HUES48 (cell line): ENCODE measurements around the gene ERG28.

Source experiments
- H3K27ac ChIP-seq: one replicate; pipeline ENCODE4 v1.7.0; 2013; ENCODE audit warnings: low read depth, low read length, inconsistent platforms
- H3K27me3 ChIP-seq: 2 replicates; pipeline ENCODE4 v1.6.1; 2013; ENCODE audit warnings: mild to moderate bottlenecking, low read length; ENCODE audit not compliant: control insufficient read depth, insufficient read depth
- H3K36me3 ChIP-seq: 2 replicates; pipeline ENCODE4 v1.6.1; 2013; ENCODE audit warnings: low read length; ENCODE audit not compliant: control insufficient read depth, insufficient read depth
- H3K4me1 ChIP-seq: 2 replicates; pipeline ENCODE4 v1.6.1; 2013; ENCODE audit warnings: mild to moderate bottlenecking, low read length; ENCODE audit not compliant: control insufficient read depth, insufficient read depth
- H3K4me3 ChIP-seq: 2 replicates; pipeline ENCODE4 v1.5.1; 2013; ENCODE audit warnings: mild to moderate bottlenecking, low read depth, low read length
- H3K9ac ChIP-seq: 2 replicates; pipeline ENCODE4 v1.6.1; 2013; ENCODE audit warnings: mild to moderate bottlenecking, low read depth, low read length, moderate library complexity
- H3K9me3 ChIP-seq: 2 replicates; pipeline ENCODE4 v1.6.1; 2013; ENCODE audit warnings: low read length; ENCODE audit not compliant: control insufficient read depth, insufficient read depth

Gene ERG28

GRCh38 chr14:75645056-75645455 lies 15.6 kb downstream of the ERG28 start:
- H3K9me3 ChIP-seq, result no peaks in the 10 kb centered on the region
- H3K36me3 ChIP-seq, result peaks cover 20% of the 10 kb centered on the region
- H3K4me3 ChIP-seq, result no peak overlapping the region
- no peak overlapping the region for H3K9ac ChIP-seq
- H3K4me1 ChIP-seq, result no peaks in the 10 kb centered on the region
- H3K27me3 ChIP-seq, result no peaks in the 10 kb centered on the region
- H3K27ac ChIP-seq, result no peak overlapping the region

- H3K36me3 ChIP-seq, result peaks cover 10% of the 10 kb centered on the region; the same call in 1 of the 2 replicates
- no peak overlapping the region for H3K4me3 ChIP-seq
- H3K9me3 ChIP-seq, result no peaks in the 10 kb centered on the region
- H3K4me1 ChIP-seq, result no peaks in the 10 kb centered on the region
- no peaks in the 10 kb centered on the region for H3K27me3 ChIP-seq
- no peak overlapping the region for H3K27ac ChIP-seq
- H3K9ac ChIP-seq, result no peak overlapping the region
These were observed 16.7 kb downstream of the ERG28 start for GRCh38 chr14:75643985-75644384.

- no peaks in the 10 kb centered on the region for H3K27me3 ChIP-seq
These were observed 19.8 kb downstream of the ERG28 start for GRCh38 chr14:75640876-75641275.

GRCh38 chr14:75636100-75636692 lies 24.5 kb downstream of the ERG28 start:
- Histone ChIP-seq H3K9me3 (no peaks in the 10 kb centered on the region), H3K27ac (no peak overlapping the region), H3K27me3 (no peaks in the 10 kb centered on the region), H3K4me3 (no peak overlapping the region), H3K4me1 (peaks cover 17% of the 10 kb centered on the region), H3K36me3 (no peaks in the 10 kb centered on the region), H3K9ac (no peak overlapping the region)

More at GRCh38 chr14:75640876-75641275, 19.8 kb downstream of the ERG28 start:
- Histone ChIP-seq H3K27ac (no peak overlapping the region), H3K4me3 (no peak overlapping the region), H3K9ac (no peak overlapping the region), H3K9me3 (no peaks in the 10 kb centered on the region), H3K4me1 (peaks cover 3% of the 10 kb centered on the region; the same call in 1 of the 2 replicates), H3K36me3 (no peaks in the 10 kb centered on the region)

- no peak overlapping the region for H3K27ac ChIP-seq
- no peak overlapping the region for H3K9ac ChIP-seq
- H3K9me3 ChIP-seq, result no peaks in the 10 kb centered on the region
- no peak overlapping the region for H3K4me3 ChIP-seq
- no peaks in the 10 kb centered on the region for H3K36me3 ChIP-seq
- H3K27me3 ChIP-seq, result no peaks in the 10 kb centered on the region
- H3K4me1 ChIP-seq, result peaks cover 31% of the 10 kb centered on the region
These were observed 25.8 kb downstream of the ERG28 start for GRCh38 chr14:75634848-75635247.

GRCh38 chr14:75631453-75631831 lies 29.2 kb downstream of the ERG28 start:
- H3K9ac ChIP-seq, result peak overlapping the region; percentile 39
- peak overlapping the region; percentile 34 for H3K4me3 ChIP-seq
- H3K4me1 ChIP-seq, result peaks cover 34% of the 10 kb centered on the region
- H3K36me3 ChIP-seq, result no peaks in the 10 kb centered on the region
- peak overlapping the region; percentile 92 for H3K27ac ChIP-seq
- no peaks in the 10 kb centered on the region for H3K9me3 ChIP-seq
- no peaks in the 10 kb centered on the region for H3K27me3 ChIP-seq

GRCh38 chr14:75630695-75631452 lies 29.8 kb downstream of the ERG28 start:
- peak overlapping the region; percentile 39 for H3K9ac ChIP-seq
- H3K4me3 ChIP-seq, result peak overlapping the region; percentile 34
- H3K27ac ChIP-seq, result peak overlapping the region; percentile 92

GRCh38 chr14:75628816-75629215 lies 31.9 kb downstream of the ERG28 start:
- peaks cover 32% of the 10 kb centered on the region for H3K4me1 ChIP-seq

More at GRCh38 chr14:75630695-75631452, 29.8 kb downstream of the ERG28 start:
- no peaks in the 10 kb centered on the region for H3K36me3 ChIP-seq
- no peaks in the 10 kb centered on the region for H3K9me3 ChIP-seq
- peaks cover 32% of the 10 kb centered on the region for H3K4me1 ChIP-seq
- no peaks in the 10 kb centered on the region for H3K27me3 ChIP-seq

GRCh38 chr14:75627406-75627805 lies 33.3 kb downstream of the ERG28 start:
- H3K27ac ChIP-seq, result no peak overlapping the region
- no peak overlapping the region for H3K4me3 ChIP-seq
- peaks cover 28% of the 10 kb centered on the region for H3K4me1 ChIP-seq

More at GRCh38 chr14:75628816-75629215, 31.9 kb downstream of the ERG28 start:
- Histone ChIP-seq H3K36me3 (no peaks in the 10 kb centered on the region), H3K27ac (no peak overlapping the region), H3K9me3 (no peaks in the 10 kb centered on the region), H3K4me3 (no peak overlapping the region), H3K9ac (no peak overlapping the region), H3K27me3 (no peaks in the 10 kb centered on the region)

GRCh38 chr14:75626863-75627262 lies 33.8 kb downstream of the ERG28 start:
- Histone ChIP-seq H3K4me3 (no peak overlapping the region), H3K27ac (no peak overlapping the region), H3K36me3 (no peaks in the 10 kb centered on the region), H3K27me3 (no peaks in the 10 kb centered on the region), H3K4me1 (peaks cover 24% of the 10 kb centered on the region), H3K9ac (no peak overlapping the region), H3K9me3 (no peaks in the 10 kb centered on the region)

More at GRCh38 chr14:75627406-75627805, 33.3 kb downstream of the ERG28 start:
- Histone ChIP-seq H3K9ac (no peak overlapping the region), H3K27me3 (no peaks in the 10 kb centered on the region), H3K36me3 (no peaks in the 10 kb centered on the region), H3K9me3 (no peaks in the 10 kb centered on the region)

GRCh38 chr14:75626396-75626795 lies 34.3 kb downstream of the ERG28 start:
- no peak overlapping the region for H3K9ac ChIP-seq
- no peaks in the 10 kb centered on the region for H3K27me3 ChIP-seq
- H3K9me3 ChIP-seq, result no peaks in the 10 kb centered on the region
- no peaks in the 10 kb centered on the region for H3K36me3 ChIP-seq
- no peak overlapping the region for H3K27ac ChIP-seq
- H3K4me1 ChIP-seq, result peaks cover 19% of the 10 kb centered on the region
- no peak overlapping the region for H3K4me3 ChIP-seq
